Activated CD4-positive, alpha-beta T cell treated with anti-CD3 and anti-CD28 coated beads, Interleukin-2, amount 10 ng/mL, durations not matched to agents 24 days and 14 days (primary cell): Measurements from ENCODE around the gene PHTF2. TPM values are rescaled to one million over a fixed set of nuclear protein-coding genes. Genes with fewer than 3 reads are reported as not detected.
"Not testable (repeated sequence)": the region's sequence is repeated elsewhere in the genome, so short reads cannot be mapped to it uniquely, and the experiment has no call there.

Experiments
- DNase-seq: peaks from one replicate; pipeline ENCODE4 v3.0.0; 2022
- H3K27ac Mint-ChIP-seq: one replicate; pipeline ENCODE4 v1.8.0; 2022; ENCODE audit warnings: mild to moderate bottlenecking, mixed read lengths
- H3K27me3 Mint-ChIP-seq: one replicate; pipeline ENCODE4 v1.8.0; 2022; ENCODE audit warnings: mixed read lengths
- H3K36me3 Mint-ChIP-seq: one replicate; pipeline ENCODE4 v1.8.0; 2022; ENCODE audit warnings: low read depth, mild to moderate bottlenecking, mixed read lengths
- H3K4me1 Mint-ChIP-seq: one replicate; pipeline ENCODE4 v1.8.0; 2021; ENCODE audit warnings: mixed read lengths
- H3K4me3 Mint-ChIP-seq: one replicate; pipeline ENCODE4 v1.8.0; 2022; ENCODE audit warnings: mild to moderate bottlenecking, moderate library complexity, mixed read lengths
- H3K9me3 Mint-ChIP-seq: one replicate; pipeline ENCODE4 v1.8.0; 2021; ENCODE audit warnings: mixed read lengths
- intact Hi-C: fragments of 100-400 bp; cut with micrococcal nuclease; formaldehyde crosslinking; loops from one replicate; pipeline ENCODE4 v1.15.1; 2023
- total RNA-seq: library from RNA; stranded (reverse); gene quantifications from 2 replicates; pipeline ENCODE4 v1.2.3, GENCODE V29; 2022

Gene PHTF2
- total RNA-seq, 1 donor from 2014 or later = 32.1 TPM

DNA sequence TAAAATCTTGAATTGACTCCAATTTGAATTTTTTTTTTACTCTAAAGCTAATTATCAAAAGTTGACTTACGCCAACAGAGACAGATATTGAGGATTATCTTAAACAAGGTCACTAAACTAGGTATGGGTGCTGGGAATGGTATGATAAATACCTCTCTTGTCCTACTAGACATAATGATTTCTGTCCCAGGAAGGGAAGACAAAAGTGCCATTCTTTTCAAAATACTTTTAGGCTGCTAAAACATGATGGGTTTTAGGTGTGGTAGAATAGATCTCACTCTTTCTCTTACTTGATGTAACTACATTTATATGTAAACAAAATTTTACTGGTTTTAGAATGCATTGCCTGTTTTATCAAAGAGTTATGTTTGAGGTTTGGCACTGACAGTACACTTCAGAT is 15.5 kb upstream of the PHTF2 start:
- intact Hi-C loops = no loop called here
- no peaks in the 10 kb centered on the region for H3K9me3 Mint-ChIP-seq
- H3K27me3 Mint-ChIP-seq = no peaks in the 10 kb centered on the region

DNA sequence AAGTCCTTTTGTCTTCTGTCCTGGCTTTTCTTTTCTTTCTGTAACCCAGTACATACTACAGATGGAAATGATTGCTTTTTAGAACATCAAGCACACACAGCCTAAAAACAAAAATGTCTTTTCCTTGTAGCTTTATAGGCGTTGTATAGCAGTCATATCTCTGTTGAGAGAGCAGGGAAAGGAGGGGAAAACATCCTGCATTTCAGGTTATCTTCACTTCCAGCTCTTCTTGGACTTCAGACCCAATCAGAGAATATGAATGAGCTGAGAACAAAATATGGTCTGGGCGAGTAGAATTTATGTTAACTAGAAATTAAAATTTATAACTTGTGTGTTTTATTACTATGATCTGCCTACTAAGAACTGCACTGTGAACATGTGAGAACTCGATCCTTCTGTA is 15.0 kb upstream of the PHTF2 start:
- intact Hi-C loops = no loop called here
- no peak overlapping the region for H3K4me3 Mint-ChIP-seq
- no peaks in the 10 kb centered on the region for H3K27me3 Mint-ChIP-seq
- H3K9me3 Mint-ChIP-seq = no peaks in the 10 kb centered on the region
- peaks cover 2% of the 10 kb centered on the region for H3K4me1 Mint-ChIP-seq
- peaks cover 44% of the 10 kb centered on the region for H3K36me3 Mint-ChIP-seq
- no peak for DNase-seq
- H3K27ac Mint-ChIP-seq = no peak overlapping the region

More for the DNA sequence above, 15.5 kb upstream of the PHTF2 start:
- no peak for DNase-seq
- H3K27ac Mint-ChIP-seq = no peak overlapping the region
- peaks cover 2% of the 10 kb centered on the region for H3K4me1 Mint-ChIP-seq
- peaks cover 48% of the 10 kb centered on the region for H3K36me3 Mint-ChIP-seq
- no peak overlapping the region for H3K4me3 Mint-ChIP-seq

DNA sequence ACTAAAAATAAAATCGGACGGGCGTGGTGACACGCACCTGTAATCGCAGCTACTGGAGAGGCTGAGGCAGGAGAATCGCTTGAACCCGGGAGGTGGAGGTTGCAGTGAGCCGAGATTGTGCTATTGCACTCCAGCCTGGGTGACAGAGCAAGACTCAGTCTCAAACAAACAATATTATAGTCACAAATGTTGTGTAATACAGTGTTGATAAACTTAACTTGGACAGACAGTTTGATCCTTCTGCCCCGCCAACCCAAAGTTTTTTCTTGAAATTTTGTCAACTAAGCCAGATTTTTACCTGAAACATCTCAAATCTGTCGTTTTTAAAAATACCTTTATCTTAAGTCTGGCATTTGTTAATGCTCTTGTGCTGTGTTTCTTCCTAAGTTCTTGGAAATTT is 14.1 kb upstream of the PHTF2 start:
- H3K27ac Mint-ChIP-seq, H3K27me3 Mint-ChIP-seq, DNase-seq, H3K9me3 Mint-ChIP-seq, intact Hi-C loops, H3K4me1 Mint-ChIP-seq, H3K4me3 Mint-ChIP-seq: not testable (repeated sequence)
- H3K36me3 Mint-ChIP-seq = peaks cover 40% of the 10 kb centered on the region

DNA sequence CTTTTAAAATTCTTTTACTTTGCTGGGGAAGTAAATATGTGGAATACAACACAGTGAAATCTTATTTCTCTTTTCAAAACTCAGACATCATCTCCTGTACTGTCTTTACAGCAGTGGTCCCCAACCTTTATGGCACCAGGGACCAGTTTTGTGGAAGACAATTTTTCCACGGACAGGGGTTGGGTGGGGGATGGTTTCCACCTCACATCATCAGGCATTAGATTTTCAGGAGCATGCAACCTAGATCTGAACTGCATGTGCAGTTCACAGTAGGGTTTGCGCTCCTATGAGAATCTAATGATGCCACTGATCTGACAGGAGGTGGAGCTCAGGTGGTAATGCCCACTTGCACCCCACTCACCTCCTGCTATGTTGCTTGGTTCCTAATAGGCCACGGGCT is 12.6 kb upstream of the PHTF2 start:
- H3K4me1 Mint-ChIP-seq = peaks cover 3% of the 10 kb centered on the region
- H3K27me3 Mint-ChIP-seq = no peaks in the 10 kb centered on the region
- H3K9me3 Mint-ChIP-seq = no peaks in the 10 kb centered on the region
- intact Hi-C loops = no loop called here
- no peak overlapping the region for H3K27ac Mint-ChIP-seq
- H3K4me3 Mint-ChIP-seq = no peak overlapping the region
- no peak for DNase-seq
- peaks cover 35% of the 10 kb centered on the region for H3K36me3 Mint-ChIP-seq

DNA sequence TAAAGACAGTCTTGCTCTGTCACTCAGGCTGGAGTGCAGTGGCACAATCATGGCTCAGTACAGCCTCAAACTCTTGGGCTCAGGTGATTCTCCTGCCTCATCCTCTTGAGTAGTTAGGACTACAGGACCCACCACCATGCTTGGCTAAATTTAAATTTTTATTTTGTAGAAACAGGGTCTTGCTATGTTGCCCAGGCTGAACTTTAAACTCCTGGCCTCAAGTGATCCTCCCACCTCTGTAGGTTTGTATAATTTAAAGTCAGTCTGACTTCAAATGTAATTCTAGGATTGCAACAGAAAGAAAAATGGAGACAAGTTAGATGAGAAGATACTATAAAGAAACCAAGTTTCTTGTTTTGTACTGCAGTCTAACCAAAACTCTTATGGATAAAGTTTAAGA is 11.8 kb upstream of the PHTF2 start:
- intact Hi-C loops = no loop called here
- Mint-ChIP-seq H3K4me3 (no peak overlapping the region), H3K36me3 (peaks cover 32% of the 10 kb centered on the region), H3K27me3 (no peaks in the 10 kb centered on the region), H3K9me3 (no peaks in the 10 kb centered on the region), H3K27ac (no peak overlapping the region), H3K4me1 (peaks cover 3% of the 10 kb centered on the region)
- no peak for DNase-seq

DNA sequence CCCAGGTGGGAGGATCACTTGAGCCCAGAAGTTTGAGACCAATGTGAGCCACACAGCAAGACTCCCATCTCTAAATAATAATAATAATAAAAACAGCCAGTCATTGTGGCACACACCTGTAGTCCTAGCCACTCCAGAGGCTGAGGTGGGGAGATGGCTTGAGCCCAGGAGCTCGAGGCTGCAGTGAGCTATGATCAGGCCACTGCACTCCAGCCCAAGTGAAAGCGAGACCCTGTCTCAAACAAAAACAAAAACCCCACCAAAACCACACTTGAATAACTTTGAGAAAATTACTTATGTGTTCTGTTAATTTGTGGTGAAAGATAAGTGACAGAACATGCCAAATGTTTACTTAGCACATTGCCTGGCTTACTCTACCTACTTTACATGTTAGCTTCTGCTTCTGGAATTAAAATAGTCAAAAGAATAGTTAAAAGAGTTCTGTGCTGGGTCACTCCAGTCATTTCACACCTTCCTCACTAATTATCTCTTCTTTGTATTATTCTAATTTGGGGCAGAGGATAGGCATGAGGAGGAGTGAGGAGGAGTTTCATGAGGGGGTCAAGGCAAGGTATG is 10.2 kb upstream of the PHTF2 start:
- Mint-ChIP-seq H3K27ac (no peak overlapping the region), H3K9me3 (no peaks in the 10 kb centered on the region), H3K27me3 (no peaks in the 10 kb centered on the region), H3K4me3 (no peak overlapping the region), H3K4me1 (peaks cover 3% of the 10 kb centered on the region), H3K36me3 (peaks cover 24% of the 10 kb centered on the region)
- DNase-seq = no peak
- intact Hi-C loops = no loop called here

DNA sequence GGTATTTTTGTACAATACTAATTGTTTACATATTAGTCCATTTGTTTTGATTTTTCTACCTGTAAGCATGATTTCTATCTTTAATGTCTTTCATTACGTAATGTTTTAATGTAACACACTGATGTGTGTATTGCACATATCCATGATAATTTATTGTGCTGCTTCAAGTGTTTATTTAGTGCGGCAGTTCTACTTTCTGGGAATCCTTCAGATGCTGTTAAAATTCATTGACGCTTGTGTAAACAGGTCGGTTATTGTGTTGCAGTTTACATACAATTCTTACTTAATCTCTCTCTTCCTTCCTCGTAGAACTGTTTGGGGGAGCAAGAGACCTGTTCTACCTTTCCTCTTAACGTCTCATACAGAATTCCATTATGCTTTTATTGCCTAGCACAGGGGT is 7.2 kb upstream of the PHTF2 start:
- Mint-ChIP-seq H3K4me1 (peaks cover 10% of the 10 kb centered on the region), H3K9me3 (no peaks in the 10 kb centered on the region), H3K36me3 (peaks cover 17% of the 10 kb centered on the region), H3K27me3 (no peaks in the 10 kb centered on the region), H3K27ac (no peak overlapping the region), H3K4me3 (no peak overlapping the region)
- no peak for DNase-seq
- intact Hi-C loops = no loop called here

DNA sequence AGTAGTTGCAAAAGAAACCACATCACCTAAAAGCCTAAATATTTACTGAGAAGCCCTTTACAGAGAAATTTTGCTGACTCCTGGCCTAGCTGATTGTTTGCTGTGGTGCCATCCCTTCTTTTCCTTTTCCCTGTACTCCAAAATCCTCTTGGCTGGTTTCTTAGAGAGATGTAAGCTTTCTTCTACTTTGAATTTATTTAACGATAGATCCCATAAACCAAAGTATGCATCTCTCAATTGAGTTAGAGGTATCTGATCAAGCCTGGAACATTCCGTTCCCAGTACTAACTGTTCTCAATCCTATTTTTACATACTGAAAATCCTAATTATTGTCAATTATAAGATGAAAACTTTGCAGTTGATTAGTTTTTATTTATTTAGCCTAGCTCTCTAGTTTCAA is 6.6 kb upstream of the PHTF2 start:
- peaks cover 15% of the 10 kb centered on the region for H3K4me1 Mint-ChIP-seq
- no peak overlapping the region for H3K27ac Mint-ChIP-seq
- peaks cover 14% of the 10 kb centered on the region for H3K36me3 Mint-ChIP-seq
- no peak for DNase-seq
- no peak overlapping the region for H3K4me3 Mint-ChIP-seq
- no peaks in the 10 kb centered on the region for H3K27me3 Mint-ChIP-seq
- intact Hi-C loops = no loop called here
- no peaks in the 10 kb centered on the region for H3K9me3 Mint-ChIP-seq

DNA sequence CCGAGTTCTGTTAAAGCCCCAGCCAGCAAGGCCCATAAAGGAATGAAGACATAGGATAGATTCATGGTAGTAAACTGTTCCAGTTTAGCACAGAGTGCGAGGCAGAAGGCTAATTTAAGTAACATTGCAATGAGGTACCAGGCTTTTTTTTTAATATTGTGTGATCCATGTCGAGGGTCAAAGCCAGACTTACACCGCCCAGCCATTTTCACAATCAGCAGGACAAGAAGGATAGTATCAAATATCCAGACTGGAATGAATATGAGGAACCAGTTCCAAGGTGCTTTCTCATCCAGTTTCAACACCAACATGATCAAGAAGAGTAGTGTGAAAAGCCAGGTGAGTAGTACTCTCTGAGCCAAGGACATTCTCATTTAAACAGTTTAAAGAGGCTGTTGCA is 4.6 kb upstream of the PHTF2 start:
- H3K36me3 Mint-ChIP-seq = peaks cover 17% of the 10 kb centered on the region
- no peaks in the 10 kb centered on the region for H3K27me3 Mint-ChIP-seq
- peaks cover 23% of the 10 kb centered on the region for H3K4me1 Mint-ChIP-seq
- DNase-seq = no peak
- H3K9me3 Mint-ChIP-seq = no peaks in the 10 kb centered on the region
- H3K4me3 Mint-ChIP-seq = no peak overlapping the region
- intact Hi-C loops = no loop called here
- H3K27ac Mint-ChIP-seq = no peak overlapping the region

DNA sequence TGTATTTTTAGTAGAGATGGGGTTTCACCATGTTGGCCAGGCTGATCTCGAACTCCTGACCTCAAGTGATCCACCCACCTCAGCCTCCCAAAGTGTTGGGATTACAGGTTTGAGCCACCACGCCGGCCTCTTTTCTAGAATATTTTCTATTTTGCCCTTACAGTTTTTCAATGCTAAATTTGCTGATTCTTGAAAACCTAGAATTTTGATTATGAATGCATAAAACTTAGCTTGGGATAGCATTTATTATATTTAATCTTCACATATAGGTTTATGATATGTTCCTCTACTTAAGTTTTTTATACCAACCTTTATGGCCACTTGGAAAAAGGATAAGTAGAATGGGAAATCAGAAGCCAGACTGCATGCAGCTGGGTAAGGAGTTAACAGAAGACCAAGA is 2.5 kb upstream of the PHTF2 start:
- peaks cover 23% of the 10 kb centered on the region for H3K36me3 Mint-ChIP-seq
- H3K9me3 Mint-ChIP-seq = no peaks in the 10 kb centered on the region
- DNase-seq = no peak
- H3K4me1 Mint-ChIP-seq = peaks cover 35% of the 10 kb centered on the region
- intact Hi-C loops = loop anchor here (5.0 kb wide), 3 partner anchors 101 to 226 kb away; no protein-coding TSS in a partner anchor
- no peaks in the 10 kb centered on the region for H3K27me3 Mint-ChIP-seq
- peak overlapping the region; percentile 97 for H3K4me3 Mint-ChIP-seq
- H3K27ac Mint-ChIP-seq = no peak overlapping the region

DNA sequence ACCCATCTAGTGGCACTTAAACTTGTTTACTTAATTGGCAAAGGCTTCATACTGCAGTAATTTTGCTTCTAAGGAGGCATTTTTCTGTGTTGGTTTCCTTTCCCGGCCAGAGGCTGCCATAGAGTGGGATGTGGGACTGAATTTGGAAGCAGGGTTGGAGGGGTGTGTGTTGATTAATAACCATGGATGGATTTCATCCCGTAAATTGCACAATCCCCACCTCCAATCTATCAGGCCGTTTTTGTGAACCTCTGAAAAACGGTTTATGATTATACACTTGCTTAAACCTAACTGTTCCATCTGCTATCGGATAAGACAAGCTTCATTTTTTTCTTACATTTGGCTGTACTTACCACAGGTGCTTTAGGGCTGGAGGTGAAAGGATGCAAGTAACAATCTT is 1.6 kb upstream of the PHTF2 start:
- intact Hi-C loops = loop anchor here (5.0 kb wide), 3 partner anchors 100 to 225 kb away; no protein-coding TSS in a partner anchor
- H3K27me3 Mint-ChIP-seq = no peaks in the 10 kb centered on the region
- peak overlapping the region; percentile 98 for H3K27ac Mint-ChIP-seq
- peak overlapping the region; percentile 97 for H3K4me3 Mint-ChIP-seq
- peaks cover 23% of the 10 kb centered on the region for H3K36me3 Mint-ChIP-seq
- no peak for DNase-seq
- no peaks in the 10 kb centered on the region for H3K9me3 Mint-ChIP-seq
- H3K4me1 Mint-ChIP-seq = peaks cover 40% of the 10 kb centered on the region

DNA sequence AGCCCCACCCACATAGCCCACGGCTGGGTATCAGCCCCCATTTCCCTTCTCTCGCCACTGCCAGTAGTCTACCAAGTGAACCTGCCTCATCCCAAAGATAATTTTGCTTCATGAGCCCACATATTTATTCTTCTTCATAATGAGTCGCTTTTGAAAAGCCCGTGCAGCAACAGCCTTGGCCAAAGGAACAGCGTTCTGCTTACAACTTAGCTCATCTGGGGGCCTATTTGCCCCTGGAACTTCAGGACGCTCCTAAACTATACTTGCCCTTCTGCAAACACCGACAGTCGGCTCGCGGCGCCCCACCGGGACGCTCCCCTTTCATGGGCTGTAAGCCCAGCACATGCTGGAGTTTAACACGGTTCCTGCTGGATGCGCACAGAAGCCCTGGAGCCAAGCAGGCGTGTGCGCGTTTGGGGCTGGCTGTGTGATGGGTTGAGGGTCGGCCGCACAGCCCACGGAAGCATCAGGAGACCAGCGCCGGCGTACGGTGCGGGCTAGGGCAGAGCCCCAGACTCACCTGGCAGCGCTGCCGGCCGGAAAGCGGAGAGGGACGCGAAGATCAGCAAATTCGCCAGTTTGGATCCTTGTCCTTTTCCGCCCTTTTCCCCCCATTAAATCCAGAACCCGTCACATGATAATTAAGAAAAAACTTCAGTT is 709 bp upstream of the PHTF2 start:
- intact Hi-C loops = loop anchor here (1.0 to 5.0 kb wide), 6 partner anchors 39 to 262 kb away; partner anchors contain the start of gene RSBN1L
- peak overlapping the region; percentile 98 for H3K27ac Mint-ChIP-seq
- peak overlapping the region; percentile 97 for H3K4me3 Mint-ChIP-seq
- peaks cover 47% of the 10 kb centered on the region for H3K4me1 Mint-ChIP-seq
- DNase-seq = no peak
- no peaks in the 10 kb centered on the region for H3K27me3 Mint-ChIP-seq
- peaks cover 25% of the 10 kb centered on the region for H3K36me3 Mint-ChIP-seq
- no peaks in the 10 kb centered on the region for H3K9me3 Mint-ChIP-seq

DNA sequence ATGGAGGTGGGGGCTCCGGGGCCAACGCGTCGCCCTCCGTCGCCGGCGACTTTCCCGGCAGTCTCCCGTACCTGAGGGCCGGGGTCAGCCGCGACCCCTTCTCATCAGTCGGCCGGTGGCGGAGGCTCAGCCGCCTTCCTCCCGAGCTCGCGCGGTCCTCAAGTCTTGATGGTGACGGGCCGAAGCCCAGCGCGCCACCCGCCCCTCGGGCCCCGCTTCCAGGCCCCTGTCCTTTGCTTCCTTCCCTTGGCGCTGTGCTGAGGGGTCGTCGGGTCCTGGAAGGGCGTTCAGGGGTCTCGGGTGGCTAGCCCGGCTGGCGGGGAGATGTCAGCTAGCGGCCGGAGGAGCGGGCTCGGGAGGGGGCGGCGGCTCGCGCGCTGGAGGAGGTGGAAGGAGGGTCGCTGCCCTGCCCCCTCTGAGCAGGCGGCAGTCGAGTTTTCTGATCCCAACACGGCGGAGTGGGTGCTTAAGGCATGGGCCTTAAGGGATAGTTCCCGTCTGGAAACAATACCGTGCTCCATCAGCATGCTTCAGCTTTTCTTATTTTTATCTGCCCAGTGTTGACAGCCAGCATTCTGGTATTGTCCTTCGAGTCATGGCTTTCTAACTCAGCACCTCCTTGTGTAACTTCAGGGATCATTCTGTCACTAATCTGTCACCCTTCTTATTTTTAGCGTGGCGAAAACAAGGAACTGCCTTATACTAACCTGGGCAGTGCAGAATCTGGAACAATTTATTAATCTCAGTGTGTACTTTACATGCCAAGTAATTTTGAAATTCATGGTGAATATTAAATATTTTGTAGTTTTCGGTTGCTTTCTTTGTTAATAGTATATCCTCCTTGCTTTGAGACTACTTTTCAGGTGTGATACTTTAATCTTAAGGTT is 748 bp downstream of the PHTF2 start:
- peak overlapping the region; percentile 98 for H3K27ac Mint-ChIP-seq
- intact Hi-C loops = loop anchor here (1.0 to 5.0 kb wide), 5 partner anchors 35 to 223 kb away; no protein-coding TSS in a partner anchor
- H3K36me3 Mint-ChIP-seq = peaks cover 29% of the 10 kb centered on the region
- peak overlapping the region; percentile 97 for H3K4me3 Mint-ChIP-seq
- no peaks in the 10 kb centered on the region for H3K27me3 Mint-ChIP-seq
- peak; percentile 80 for DNase-seq
- no peaks in the 10 kb centered on the region for H3K9me3 Mint-ChIP-seq
- H3K4me1 Mint-ChIP-seq = peaks cover 60% of the 10 kb centered on the region

DNA sequence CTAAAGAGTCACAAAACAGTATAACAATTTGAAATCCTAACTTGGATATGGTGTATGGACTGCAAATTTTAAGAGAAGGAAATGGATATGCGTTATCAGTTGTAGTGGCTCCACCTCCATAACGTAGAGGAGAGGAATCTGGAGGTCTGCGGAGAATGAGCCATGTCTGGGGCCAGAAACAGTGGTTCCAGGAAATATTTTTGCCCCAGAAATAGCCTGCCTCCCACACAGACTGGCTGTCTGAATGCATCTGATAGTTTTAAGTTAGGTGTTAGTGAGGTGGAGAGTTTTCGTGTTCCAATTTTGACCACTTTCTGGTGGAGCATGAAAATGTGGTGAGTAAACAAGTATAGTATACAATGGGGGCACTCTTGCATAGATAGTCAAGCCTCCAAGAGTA is 1.6 kb downstream of the PHTF2 start:
- intact Hi-C loops = no loop called here
- no peaks in the 10 kb centered on the region for H3K9me3 Mint-ChIP-seq
- peaks cover 60% of the 10 kb centered on the region for H3K4me1 Mint-ChIP-seq
- H3K27me3 Mint-ChIP-seq = no peaks in the 10 kb centered on the region
- peaks cover 27% of the 10 kb centered on the region for H3K36me3 Mint-ChIP-seq
- DNase-seq = no peak
- H3K27ac Mint-ChIP-seq = peak overlapping the region; percentile 98
- H3K4me3 Mint-ChIP-seq = peak overlapping the region; percentile 97
